GM12874 (cell line): ENCODE data around the gene C2orf92.

Experiments used
- CTCF ChIP-seq: IDR thresholded peaks from 2 replicates; pipeline ENCODE4 v1.5.1; 2011; ENCODE audit warnings: low read depth, mild to moderate bottlenecking, control low read depth, low read length, moderate library complexity; ENCODE audit not compliant: insufficient read depth

Gene C2orf92

GRCh38 chr2:97653874-97654273 is 15.6 kb upstream of the C2orf92 start:
- TF ChIP-seq CTCF, result no peak

- no peak for TF ChIP-seq CTCF
These were observed 15.2 kb upstream of the C2orf92 start for GRCh38 chr2:97654309-97654708.

GRCh38 chr2:97654791-97655190 is 14.7 kb upstream of the C2orf92 start:
- TF ChIP-seq CTCF, result no peak

GRCh38 chr2:97656129-97656755 is 13.3 kb upstream of the C2orf92 start:
- TF ChIP-seq CTCF, result no peak

GRCh38 chr2:97656905-97657587 is 12.5 kb upstream of the C2orf92 start:
- no peak for TF ChIP-seq CTCF

- TF ChIP-seq CTCF, result no peak
These were observed 11.4 kb upstream of the C2orf92 start for GRCh38 chr2:97657986-97658690.

- no peak for TF ChIP-seq CTCF
These were observed 10.8 kb upstream of the C2orf92 start for GRCh38 chr2:97658691-97659157.
